ENCODE measurements around the gene NDUFS6.

DNA sequence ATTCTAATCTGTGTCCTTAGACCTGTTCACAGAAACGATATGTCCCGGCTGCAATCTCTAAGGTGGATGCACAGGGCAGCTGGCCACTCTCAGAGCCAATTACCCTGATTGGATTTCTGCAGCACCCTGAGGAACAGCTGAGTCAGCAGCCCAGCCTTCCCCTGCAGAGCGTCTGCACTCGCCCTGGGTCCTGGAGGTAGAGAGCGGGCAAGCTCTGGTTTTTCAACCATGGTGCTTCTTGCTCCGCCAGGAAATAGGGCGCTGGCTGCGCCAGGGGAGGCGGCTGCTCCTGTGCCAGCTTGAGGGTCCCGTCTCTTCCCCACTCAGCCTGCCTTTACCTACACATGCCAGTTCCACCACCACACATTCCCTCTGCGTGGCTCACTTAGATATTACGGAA, 19.2 kb downstream of the NDUFS6 start:
- TF ChIP-seq SETDB1 (IDR thresholded peaks at IDR 0.05; ENCODE audit: insufficient read length, low read length) (no peak), ZNF391 (tag by site-specific recombination; IDR thresholded peaks at IDR 0.05; ENCODE audit: borderline replicate concordance, low read depth) (no peak), ZNF426 (tag by site-specific recombination; IDR thresholded peaks at IDR 0.05) (no peak), ZNF184 (tag by site-specific recombination; IDR thresholded peaks at IDR 0.05) (no peak)
- TF ChIP-seq, protein P1, sequence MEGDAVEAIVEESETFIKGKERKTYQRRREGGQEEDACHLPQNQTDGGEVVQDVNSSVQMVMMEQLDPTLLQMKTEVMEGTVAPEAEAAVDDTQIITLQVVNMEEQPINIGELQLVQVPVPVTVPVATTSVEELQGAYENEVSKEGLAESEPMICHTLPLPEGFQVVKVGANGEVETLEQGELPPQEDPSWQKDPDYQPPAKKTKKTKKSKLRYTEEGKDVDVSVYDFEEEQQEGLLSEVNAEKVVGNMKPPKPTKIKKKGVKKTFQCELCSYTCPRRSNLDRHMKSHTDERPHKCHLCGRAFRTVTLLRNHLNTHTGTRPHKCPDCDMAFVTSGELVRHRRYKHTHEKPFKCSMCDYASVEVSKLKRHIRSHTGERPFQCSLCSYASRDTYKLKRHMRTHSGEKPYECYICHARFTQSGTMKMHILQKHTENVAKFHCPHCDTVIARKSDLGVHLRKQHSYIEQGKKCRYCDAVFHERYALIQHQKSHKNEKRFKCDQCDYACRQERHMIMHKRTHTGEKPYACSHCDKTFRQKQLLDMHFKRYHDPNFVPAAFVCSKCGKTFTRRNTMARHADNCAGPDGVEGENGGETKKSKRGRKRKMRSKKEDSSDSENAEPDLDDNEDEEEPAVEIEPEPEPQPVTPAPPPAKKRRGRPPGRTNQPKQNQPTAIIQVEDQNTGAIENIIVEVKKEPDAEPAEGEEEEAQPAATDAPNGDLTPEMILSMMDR (tag by site-specific recombination; IDR thresholded peaks at IDR 0.05) = no peak
